Lung microvascular endothelial cell (primary cell): ENCODE data around the gene CABCOCO1. TPM values are rescaled to one million over a fixed set of nuclear protein-coding genes. Genes with fewer than 3 reads are reported as not detected.
"Not testable (repeated sequence)": the region's sequence is repeated elsewhere in the genome, so short reads cannot be mapped to it uniquely, and the experiment has no call there.

Experiments
- DNase-seq, 2 donors: peaks; one replicate each; pipeline versions ENCODE4 v3.0.0 to v3.0.0-alpha.2; 2010; ENCODE audit warnings: low read depth in 2 of 2
- total RNA-seq: library from RNA; depleted of rRNA; stranded (reverse); fragments of >200 nt; gene quantifications from 2 replicates; pipeline ENCODE4 v1.2.1, GENCODE V29; 2014

The CABCOCO1 gene
- total RNA-seq, 1 donor from 2014 or later, result not detected

GRCh38 chr10:61708846-61709245, 46.1 kb downstream of the CABCOCO1 start:
- DNase-seq, result no peak

- DNase-seq, result not testable (repeated sequence)
Observed at GRCh38 chr10:61712105-61712504, 49.4 kb downstream of the CABCOCO1 start.

GRCh38 chr10:61719475-61719874, 56.7 kb downstream of the CABCOCO1 start:
- not testable (repeated sequence) for DNase-seq

DNA sequence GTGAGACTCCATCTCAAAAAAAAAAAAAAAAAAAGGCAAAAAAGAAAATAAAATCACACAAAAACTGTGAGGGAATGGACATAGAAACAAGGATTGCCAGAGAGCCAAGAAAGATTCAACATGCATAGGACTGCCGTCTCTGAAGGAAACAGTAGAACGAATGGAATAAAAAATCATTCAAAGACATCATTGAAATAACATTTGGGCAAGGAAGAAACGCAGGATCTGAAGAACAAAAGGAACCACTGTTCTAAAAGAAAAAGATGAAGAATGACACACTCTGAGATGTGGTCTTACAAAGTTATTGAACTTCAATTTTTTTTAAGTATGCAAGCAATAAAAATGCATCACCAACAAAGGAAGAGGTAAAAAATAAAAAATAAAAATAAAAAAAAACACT, 57.2 kb downstream of the CABCOCO1 start:
- no peak for DNase-seq

DNA sequence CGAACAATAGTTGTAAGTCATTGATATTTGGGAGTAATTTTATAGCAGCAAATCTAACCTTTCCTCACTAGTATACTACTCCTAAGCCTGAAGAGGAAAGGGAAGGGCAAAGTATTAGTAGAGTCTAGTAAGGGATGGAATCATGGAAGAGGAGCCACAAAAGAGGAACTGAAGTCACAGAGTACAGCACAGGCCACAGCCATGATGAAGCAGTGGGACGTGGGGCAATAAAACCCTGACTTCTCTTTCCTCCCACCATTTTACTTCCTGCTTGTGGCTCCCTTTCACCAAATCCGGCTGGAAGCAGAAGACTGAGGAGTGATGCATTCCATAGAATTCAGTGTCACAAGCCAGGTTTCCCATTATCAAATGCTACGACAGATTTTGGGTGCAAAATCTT, 58.7 kb downstream of the CABCOCO1 start:
- no peak for DNase-seq

DNA sequence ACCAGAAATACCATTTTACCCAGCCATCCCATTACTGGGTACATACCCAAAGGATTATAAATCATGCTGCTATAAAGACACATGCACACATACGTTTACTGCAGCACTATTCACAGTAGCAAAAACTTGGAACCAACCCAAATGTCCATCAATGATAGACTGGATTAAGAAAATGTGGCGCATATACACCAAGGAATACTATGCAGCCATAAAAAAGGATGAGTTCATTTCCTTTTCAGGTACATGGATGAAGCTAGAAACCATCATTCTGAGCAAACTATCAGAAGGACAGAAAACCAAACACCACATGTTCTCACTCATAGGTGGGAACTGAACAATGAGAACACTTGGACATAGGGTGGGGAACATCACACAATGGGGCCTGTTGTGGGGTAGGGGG, 62.5 kb downstream of the CABCOCO1 start:
- not testable (repeated sequence) for DNase-seq

- no peak for DNase-seq
Observed at GRCh38 chr10:61729596-61729995, 66.9 kb downstream of the CABCOCO1 start.

GRCh38 chr10:61730671-61731070, 67.9 kb downstream of the CABCOCO1 start:
- no peak for DNase-seq

DNA sequence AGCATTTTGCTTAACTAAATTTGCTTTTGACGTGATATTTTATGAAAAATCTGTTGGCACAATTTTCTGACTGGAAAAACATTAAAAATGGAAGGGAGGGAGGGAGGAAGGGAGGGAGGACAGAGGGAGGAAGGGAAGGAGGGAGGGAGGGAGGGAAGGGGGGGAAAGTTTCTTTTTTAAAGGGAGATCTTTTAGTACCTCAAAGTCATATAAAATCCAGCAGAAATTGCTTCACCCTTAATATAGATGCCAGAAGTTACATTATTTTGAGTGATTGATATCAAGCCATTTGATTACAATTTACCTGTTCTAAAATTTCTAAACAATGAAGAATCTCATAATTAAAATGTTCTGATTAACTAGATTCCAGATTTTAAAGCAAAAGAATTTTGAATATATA, 68.9 kb downstream of the CABCOCO1 start:
- DNase-seq, result no peak

- DNase-seq, result no peak
Observed at GRCh38 chr10:61732629-61733278, 70.0 kb downstream of the CABCOCO1 start.

DNA sequence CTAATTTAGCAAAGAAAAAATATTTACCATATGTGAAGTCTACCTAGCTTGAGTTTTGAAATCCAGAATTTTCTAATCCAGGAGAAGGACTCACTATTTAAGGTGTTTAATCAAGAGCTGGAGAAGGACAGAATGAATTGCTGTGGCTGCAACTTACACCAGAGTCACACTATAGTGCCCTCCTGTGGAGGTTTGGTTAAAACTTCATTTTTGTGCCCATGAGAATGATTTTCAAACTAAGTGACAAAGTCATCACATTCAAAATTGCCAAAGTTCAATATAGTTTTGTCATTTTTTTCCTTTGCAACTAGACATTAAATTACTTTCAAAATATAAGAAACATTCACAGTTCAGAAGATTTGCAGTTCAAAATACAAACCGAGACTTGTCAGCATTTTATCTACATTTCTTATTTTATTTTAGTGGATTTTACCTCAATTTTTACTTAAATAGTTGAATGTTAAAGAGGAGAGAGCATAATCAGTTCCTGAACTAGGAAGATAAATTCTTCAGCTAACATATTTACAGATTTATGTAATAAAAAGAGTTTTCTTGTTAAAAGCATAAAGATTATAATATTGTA, 70.7 kb downstream of the CABCOCO1 start:
- DNase-seq, result peak; percentile 67 to 72

DNA sequence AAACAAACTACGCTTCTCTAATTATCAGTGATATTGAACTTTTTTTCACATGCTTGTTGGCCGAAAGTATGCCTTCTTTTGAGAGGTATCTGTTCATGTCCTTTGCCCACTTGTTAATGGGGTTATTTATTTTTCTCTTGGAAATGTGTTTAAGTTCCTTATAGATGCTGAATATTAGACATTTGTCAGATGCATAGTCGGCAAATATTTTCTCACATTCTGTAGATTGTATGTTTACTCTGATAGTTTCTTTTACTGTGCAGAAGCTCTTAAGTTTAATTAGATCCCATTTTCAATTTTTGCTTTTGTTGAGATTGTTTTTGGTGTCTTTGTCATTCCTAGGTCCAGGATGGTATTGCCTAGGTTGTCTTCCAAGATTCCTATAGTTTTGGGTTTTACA, 73.2 kb downstream of the CABCOCO1 start:
- DNase-seq, result no peak

DNA sequence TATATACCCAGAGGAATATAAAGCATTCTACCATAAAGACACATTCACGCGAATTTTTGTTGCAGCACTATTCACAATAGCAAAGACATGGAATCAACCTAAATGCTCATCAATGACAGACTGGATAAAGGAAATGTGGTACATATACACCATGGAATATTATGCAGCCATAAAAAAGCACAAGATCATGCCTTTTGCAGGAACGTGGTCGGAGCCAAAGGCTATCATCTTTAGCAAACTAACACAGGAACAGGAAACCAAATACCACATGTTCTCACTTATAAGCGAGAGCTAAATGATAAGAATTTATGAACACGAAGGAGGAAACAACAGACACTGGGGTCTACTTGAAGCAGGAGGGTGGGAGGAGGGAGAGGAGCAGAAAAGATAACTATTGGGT, 74.7 kb downstream of the CABCOCO1 start:
- DNase-seq, result not testable (repeated sequence)

DNA sequence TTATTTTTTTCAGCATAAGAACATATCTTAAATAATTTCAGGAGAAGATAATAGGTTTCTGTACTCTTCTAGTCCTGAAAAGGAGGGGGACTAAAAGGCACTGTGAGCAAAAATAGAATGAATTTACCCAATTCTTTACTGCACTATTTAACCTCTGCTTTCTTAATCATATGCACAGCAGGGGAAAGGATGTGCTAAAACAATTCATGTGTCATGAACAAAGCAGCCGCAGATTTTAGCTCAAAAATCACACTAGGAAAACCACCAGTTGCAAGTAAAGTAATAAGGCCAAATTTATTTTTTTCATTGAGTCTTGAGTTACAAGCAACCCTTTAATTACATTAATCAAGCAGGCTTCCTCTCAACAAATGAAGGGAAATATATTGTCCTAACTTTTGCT, 80.1 kb downstream of the CABCOCO1 start:
- DNase-seq, result no peak

DNA sequence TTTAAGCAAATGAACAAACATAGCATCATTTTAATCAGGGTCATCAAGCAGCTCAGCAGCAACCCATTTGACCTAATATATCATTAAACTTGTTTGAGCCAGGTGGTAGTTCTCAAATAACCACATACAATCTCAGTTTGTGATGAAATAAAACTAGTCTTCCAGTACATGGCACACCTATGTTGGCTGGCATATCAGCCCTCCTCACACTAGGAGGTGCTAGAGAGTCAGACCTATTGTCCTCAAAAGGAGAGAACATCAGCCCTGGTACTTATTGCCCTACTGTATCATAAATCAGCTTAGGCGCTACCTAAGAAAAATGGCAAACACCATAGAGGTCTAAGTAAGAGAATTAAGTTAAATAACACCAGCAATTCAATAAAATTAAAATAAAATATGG, 81.7 kb downstream of the CABCOCO1 start:
- no peak for DNase-seq

DNA sequence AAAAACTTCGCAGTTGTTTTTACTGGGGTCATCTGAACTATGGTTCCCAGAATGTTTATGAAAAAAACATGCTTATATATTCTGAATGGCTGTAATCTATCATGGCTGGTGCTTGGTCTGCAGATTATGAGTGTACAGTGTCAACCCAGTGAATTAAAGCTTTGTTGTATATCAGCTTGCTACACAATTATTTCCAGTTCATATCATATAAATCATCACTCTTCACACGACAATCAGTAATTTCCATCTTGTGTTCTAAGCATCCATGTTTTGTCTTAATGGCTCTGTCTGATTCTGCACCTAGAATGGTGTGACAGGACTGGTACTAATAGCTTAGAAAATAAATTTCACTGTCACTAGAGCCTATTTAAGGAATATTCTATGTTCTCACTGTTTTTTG, 83.6 kb downstream of the CABCOCO1 start:
- DNase-seq, result no peak

DNA sequence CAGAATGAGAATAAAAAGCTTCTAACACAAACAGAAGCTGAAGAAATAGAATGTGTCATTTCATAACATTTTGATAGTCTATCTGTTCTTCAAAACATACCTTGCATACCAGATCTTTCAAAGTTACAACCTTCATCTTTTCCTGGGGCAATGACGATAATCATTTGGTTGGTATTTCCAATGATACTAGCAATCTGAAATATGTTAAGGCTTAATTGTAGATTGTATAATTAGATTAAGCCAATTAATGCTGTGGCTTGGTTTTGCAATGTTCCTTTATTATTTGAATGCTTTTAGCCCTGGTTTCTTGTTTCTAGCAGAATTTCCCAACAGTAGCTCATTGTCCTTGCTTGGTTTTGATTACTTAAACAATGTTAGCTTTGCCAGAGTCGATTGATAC, 84.6 kb downstream of the CABCOCO1 start:
- DNase-seq, result no peak

DNA sequence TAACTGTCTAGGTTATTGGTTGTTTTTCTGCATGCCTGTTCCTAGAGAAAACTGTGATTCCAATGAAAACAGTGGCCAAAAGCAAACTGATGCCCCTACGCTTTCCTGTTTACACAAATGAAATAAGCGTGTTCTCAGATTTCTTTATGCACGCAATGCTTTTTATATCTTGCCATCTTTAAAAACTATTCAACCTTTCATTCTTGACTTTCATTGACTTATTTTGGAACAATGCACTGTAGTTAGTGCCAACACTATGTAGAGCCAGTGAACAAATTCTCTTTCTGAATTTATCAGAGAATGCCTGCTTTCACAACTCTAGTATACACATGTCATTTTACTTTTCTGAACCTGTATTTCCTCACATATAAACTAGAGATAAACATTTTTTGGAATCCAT, 86.6 kb downstream of the CABCOCO1 start:
- peak; percentile 30 to 68 for DNase-seq

GRCh38 chr10:61750943-61751471, 88.3 kb downstream of the CABCOCO1 start:
- DNase-seq, result peak; percentile 71 to 81

DNA sequence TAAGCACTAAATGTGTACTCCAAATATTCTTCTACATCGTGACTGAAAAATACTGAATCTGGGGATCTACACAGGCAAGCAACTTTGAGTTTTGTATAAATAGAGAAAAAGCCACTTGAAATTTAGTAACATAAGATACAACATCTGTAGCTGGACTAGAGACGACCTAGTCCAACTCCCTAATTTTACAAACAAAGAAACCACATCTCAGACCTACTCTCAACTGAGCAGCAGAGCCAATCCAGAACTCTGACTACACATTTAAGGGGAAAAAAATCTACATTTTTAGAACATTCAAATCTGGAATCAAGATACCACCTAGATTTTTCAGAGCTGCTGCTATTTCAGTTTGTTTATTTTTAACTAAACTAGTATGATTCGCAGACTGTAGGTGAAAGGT, 88.9 kb downstream of the CABCOCO1 start:
- no peak for DNase-seq

DNA sequence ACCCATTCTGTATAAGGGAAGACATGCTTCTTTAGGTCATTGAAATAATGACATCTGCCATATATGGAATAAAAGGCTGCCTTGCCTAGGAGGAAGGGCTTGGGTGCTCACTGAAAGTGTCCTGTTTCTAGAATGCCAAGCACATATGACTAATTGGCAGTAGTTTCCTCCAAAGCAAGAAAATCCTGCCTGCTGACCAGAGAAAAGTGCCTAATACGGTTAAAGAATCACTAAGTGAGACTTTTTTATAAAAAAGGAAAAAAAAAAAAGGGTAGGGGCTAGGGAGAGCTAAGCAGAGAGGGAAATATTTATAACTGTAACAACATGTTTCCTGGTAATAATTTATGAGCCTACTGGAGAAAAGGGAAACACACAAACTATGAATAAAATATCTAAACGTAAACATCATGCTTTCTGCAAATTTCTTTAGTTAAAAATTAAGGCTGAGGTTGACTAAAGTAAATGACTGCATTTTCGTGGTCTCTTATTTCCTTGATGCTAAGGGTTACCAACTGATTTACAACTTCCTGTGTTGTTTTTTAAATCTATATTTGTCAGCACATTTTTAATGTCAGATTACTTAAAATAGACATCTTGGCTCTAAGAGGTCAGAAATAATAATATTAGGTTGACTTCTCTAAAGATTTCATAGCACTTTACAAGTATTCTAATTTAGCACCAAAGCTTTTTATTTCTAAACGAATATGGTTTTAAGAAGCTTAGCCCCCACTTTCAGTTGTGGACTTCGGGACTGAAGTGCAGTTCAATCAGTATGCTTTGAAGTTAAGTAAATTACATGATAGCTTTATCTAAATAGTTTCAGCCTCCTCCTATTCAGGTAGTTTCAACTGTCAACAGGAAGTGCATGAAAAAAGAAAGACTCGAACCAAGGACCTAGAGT, 89.6 kb downstream of the CABCOCO1 start:
- peak in 1 of 2 donors; percentile 80 for DNase-seq

DNA sequence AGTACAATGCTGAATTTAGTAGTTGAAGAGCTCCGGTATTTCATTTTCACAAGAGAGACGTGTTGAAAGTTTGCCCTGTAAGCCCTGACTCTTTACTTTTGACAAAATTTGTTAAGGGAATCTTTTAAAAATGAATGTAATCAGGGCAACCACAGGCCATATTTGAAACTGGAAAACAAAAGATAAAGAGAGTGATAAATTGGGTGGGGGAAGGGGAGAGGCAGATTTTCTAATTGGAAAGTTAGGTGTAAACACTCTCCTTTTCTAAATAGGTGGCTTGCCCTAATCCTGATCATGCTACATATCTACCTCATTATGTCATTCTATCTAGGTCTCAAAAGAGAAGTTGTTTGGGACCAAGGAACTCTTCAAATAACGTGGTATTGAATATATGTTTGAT, 90.7 kb downstream of the CABCOCO1 start:
- no peak for DNase-seq
